GM12878 (cell line): ENCODE data around the gene HMCN1. TPM values are rescaled to one million over a fixed set of nuclear protein-coding genes. Genes with fewer than 3 reads are reported as not detected.

ENCODE experiments used
- ATAC-seq: fragments of 200-7000 bp; cut with Tn5 transposase; 3 replicates; pipeline ENCODE4 v1.9.1; 2020; ENCODE audit warnings: mild to moderate bottlenecking, moderate library complexity
- BruUV-seq: library from RNA; stranded (reverse); fragments of 400-500 nt; replicated peaks from 2 replicates; lab custom pipeline; 2021; lab: Mats Ljungman, UMichigan
- CTCF ChIA-PET: fragments of 300-600 bp; sonication (Branson Sonifier 250); formaldehyde crosslinking; extraction: SDS; loops from one replicate; lab custom pipeline; 2021; ENCODE audit warnings: inconsistent platforms; lab: Yijun Ruan, JAX
- POLR2A ChIA-PET: fragments of 350-600 bp; formaldehyde crosslinking; extraction: SDS; loops from one replicate; lab custom pipeline; 2021; ENCODE audit warnings: inconsistent platforms; lab: Charles Lee
- RAD21 ChIA-PET: fragments of 300-600 bp; sonication (Branson Sonifier 250); formaldehyde crosslinking; loops from one replicate; lab custom pipeline; 2023; ENCODE audit warnings: antibody characterized with exemption; ENCODE audit not compliant: unreplicated experiment; lab: Charles Lee
- SMC1A ChIA-PET: fragments of 300-600 bp; sonication (Branson Sonifier 250); formaldehyde crosslinking; loops from one replicate; lab custom pipeline; 2023; ENCODE audit not compliant: unreplicated experiment, uncharacterized antibody; lab: Charles Lee
- DNase-seq: peaks from one replicate; pipeline ENCODE4 v3.0.0-alpha.2; 2011; ENCODE audit warnings: low read depth, low spot score
- FAIRE-seq: peaks from 3 replicates; lab custom pipeline; 2011; peaks lifted over from hg19 to GRCh38; lab: Jason Lieb, UNC
- H2AFZ ChIP-seq: 2 replicates; pipeline ENCODE4 v1.6.0; 2011; ENCODE audit warnings: low read depth, low read length, control low read depth; ENCODE audit not compliant: control insufficient read depth
- H3K27ac ChIP-seq: 2 replicates; pipeline ENCODE4 v1.5.1; 2011; ENCODE audit warnings: control low read depth; ENCODE audit not compliant: control insufficient read depth, insufficient read depth
- H3K27me3 ChIP-seq, 2 experiments: replicated peaks in 1 of 2; 2 replicates each; pipeline versions ENCODE4 v1.6.0 to v1.6.1; 2011; ENCODE audit warnings: low read length in 1 of 2; ENCODE audit not compliant: control insufficient read depth in 2 of 2, insufficient read depth in 2 of 2
- H3K36me3 ChIP-seq, 2 experiments: 2 replicates each; pipeline ENCODE4 v1.5.1; 2011; ENCODE audit warnings: low read length in 1 of 2; ENCODE audit not compliant: control insufficient read depth in 2 of 2, insufficient read depth in 2 of 2
- H3K4me1 ChIP-seq: 2 replicates; pipeline ENCODE4 v1.6.1; 2011; ENCODE audit warnings: mild to moderate bottlenecking, low read length, moderate library complexity, mixed read lengths; ENCODE audit not compliant: control insufficient read depth, insufficient read depth
- H3K4me2 ChIP-seq: 2 replicates; pipeline ENCODE4 v1.6.0; 2011; ENCODE audit warnings: control low read depth; ENCODE audit not compliant: control insufficient read depth, insufficient read depth
- H3K4me3 ChIP-seq: fragments of 200-600 bp; sonication (generic); 2 replicates; pipeline ENCODE4 v1.5.1; 2016
- H3K79me2 ChIP-seq: 2 replicates; pipeline ENCODE4 v1.6.0; 2011; ENCODE audit warnings: low read length; ENCODE audit not compliant: control insufficient read depth, insufficient read depth
- H3K9ac ChIP-seq: 2 replicates; pipeline ENCODE4 v1.8.0; 2011; ENCODE audit warnings: low read length, control low read depth, mixed read lengths; ENCODE audit not compliant: control insufficient read depth, insufficient read depth
- H3K9me3 ChIP-seq: replicated peaks from 3 replicates; pipeline ENCODE4 v1.5.1; 2011; ENCODE audit warnings: mild to moderate bottlenecking, low read length; ENCODE audit not compliant: control insufficient read depth, insufficient read depth
- H4K20me1 ChIP-seq: 2 replicates; pipeline ENCODE4 v1.6.0; 2011; ENCODE audit not compliant: control insufficient read depth, insufficient read depth
- CREM ChIP-seq: IDR thresholded peaks from 2 replicates; pipeline ENCODE4 v1.6.1; 2014; ENCODE audit warnings: antibody characterized with exemption, low read depth
- HDGF ChIP-seq: fragments of 450-650 bp; IDR thresholded peaks from 2 replicates; pipeline ENCODE4 v1.6.1; 2016; ENCODE audit warnings: antibody characterized with exemption
- IRF4 ChIP-seq: IDR thresholded peaks from 2 replicates; pipeline ENCODE4 v1.6.1; 2011; ENCODE audit warnings: low read depth, low read length
- SPI1 ChIP-seq: IDR thresholded peaks from 2 replicates; pipeline ENCODE4 v1.6.1; 2011; ENCODE audit warnings: low read depth, mild to moderate bottlenecking, low read length, moderate library complexity, borderline replicate concordance; ENCODE audit not compliant: insufficient read depth
- TCF7 ChIP-seq: IDR thresholded peaks from 2 replicates; pipeline ENCODE4 v1.6.1; 2014; ENCODE audit warnings: antibody characterized with exemption, borderline replicate concordance
- WGBS: methylation state at CpG from one replicate; pipeline ENCODE4 v1.1.6; 2016; ENCODE audit warnings: low lambda C conversion rate; ENCODE audit not compliant: insufficient replicate concordance, insufficient coverage; ENCODE audit errors: missing lambda C conversion rate; 5-methylcytosine and 5-hydroxymethylcytosine counted together
- in situ Hi-C: fragments of 300-500 bp; cut with MboI; formaldehyde crosslinking; loops from 9 replicates; pipeline ENCODE4 v1.14.3; 2018; ENCODE audit warnings: mixed read lengths
- intact Hi-C: fragments of 100-400 bp; cut with micrococcal nuclease; formaldehyde crosslinking; loops from one replicate; pipeline ENCODE4 v1.14.2; 2022; ENCODE audit not compliant: unreplicated experiment
- polyA plus RNA-seq, 11 experiments: library from polyadenylated mRNA; depleted of rRNA in 4 of 11; unstranded in 6 of 11; stranded (reverse) in 5 of 11; fragments of >200 nt; fragmentation: Nextera tagmentation in 4 of 11; fragmentation: Illumina TruSeq in 1 of 11; extraction: Ambion mirVana in 4 of 11; extraction: Trizol in 1 of 11; gene quantifications; 1 replicate in 1 of 11; 2 replicates in 10 of 11; pipeline versions ENCODE4 v1.2.1 to v1.2.3, GENCODE V29; 2011 to 2016; ENCODE audit warnings: inconsistent platforms in 2 of 11, missing spikeins in 2 of 11, low read depth in 1 of 11
- total RNA-seq, 4 experiments: library from RNA; depleted of rRNA in 3 of 4; stranded (reverse); fragments of >200 nt in 3 of 4; fragmentation: Illumina TruSeq in 1 of 4; extraction: Trizol in 1 of 4; gene quantifications; 2 replicates each; pipeline versions ENCODE4 v1.2.1 to v1.2.3, GENCODE V29; 2013 to 2021
- TF ChIP-seq, protein P1 (sequence below): fragments of 450-650 bp; formaldehyde crosslinking; IDR thresholded peaks from 2 replicates; pipeline ENCODE4 v1.4.0; 2020; ENCODE audit warnings: mild to moderate bottlenecking, moderate library complexity

Gene HMCN1
- total and polyA plus RNA-seq, 10 of the 15 experiments (the other 5 are each of a cell fraction or from before 2014, with no cell fraction given), result under 0.01 to 0.07 TPM; not detected in 8

DNA sequence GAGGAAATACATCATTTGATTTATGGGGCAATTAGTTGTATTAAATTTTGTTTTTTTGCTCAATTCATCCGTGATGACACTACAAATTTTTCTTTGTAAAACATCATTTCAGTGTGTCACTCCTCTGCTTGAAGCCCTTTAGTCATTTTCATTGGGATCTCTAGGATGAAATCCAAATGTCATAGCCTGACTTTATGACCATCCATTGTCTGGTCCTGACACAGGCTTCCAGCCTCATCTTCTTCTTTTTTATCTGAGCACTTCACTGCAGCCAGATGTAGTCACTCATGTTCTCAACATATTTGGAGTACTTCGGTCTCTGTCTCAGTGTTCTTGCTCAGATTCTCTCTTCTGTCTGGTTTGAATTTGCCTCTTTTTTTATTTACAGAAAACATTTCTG lies 173.1 kb downstream of the HMCN1 start (continued):
- TF ChIP-seq, protein P1, sequence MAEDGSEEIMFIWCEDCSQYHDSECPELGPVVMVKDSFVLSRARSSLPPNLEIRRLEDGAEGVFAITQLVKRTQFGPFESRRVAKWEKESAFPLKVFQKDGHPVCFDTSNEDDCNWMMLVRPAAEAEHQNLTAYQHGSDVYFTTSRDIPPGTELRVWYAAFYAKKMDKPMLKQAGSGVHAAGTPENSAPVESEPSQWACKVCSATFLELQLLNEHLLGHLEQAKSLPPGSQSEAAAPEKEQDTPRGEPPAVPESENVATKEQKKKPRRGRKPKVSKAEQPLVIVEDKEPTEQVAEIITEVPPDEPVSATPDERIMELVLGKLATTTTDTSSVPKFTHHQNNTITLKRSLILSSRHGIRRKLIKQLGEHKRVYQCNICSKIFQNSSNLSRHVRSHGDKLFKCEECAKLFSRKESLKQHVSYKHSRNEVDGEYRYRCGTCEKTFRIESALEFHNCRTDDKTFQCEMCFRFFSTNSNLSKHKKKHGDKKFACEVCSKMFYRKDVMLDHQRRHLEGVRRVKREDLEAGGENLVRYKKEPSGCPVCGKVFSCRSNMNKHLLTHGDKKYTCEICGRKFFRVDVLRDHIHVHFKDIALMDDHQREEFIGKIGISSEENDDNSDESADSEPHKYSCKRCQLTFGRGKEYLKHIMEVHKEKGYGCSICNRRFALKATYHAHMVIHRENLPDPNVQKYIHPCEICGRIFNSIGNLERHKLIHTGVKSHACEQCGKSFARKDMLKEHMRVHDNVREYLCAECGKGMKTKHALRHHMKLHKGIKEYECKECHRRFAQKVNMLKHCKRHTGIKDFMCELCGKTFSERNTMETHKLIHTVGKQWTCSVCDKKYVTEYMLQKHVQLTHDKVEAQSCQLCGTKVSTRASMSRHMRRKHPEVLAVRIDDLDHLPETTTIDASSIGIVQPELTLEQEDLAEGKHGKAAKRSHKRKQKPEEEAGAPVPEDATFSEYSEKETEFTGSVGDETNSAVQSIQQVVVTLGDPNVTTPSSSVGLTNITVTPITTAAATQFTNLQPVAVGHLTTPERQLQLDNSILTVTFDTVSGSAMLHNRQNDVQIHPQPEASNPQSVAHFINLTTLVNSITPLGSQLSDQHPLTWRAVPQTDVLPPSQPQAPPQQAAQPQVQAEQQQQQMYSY, result no peak
- TF ChIP-seq, all 136 proteins: peak for 0

DNA sequence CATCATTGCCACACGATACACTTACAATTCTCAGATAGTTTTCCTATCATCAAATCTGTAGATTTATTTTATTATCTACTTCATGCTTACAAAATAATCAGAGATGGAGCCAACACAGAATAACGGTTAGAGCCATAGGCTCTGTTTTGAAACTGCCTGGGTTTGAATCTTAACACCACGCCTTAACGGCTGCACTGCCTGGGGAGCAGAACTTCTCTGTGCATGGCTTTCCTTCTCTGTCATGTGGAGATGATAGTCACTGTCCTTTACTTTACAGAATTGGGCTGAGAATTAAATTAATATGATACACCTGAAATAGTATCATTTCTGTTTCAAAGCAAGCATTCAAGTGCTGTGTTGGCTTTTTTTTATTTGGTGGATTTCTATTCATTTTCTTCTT lies 177.8 kb downstream of the HMCN1 start:
- WGBS, result 51% methylated on average over 4 of the region's 4 CpGs
- H3K9ac ChIP-seq, result no peak overlapping the region
- no peaks in the 10 kb centered on the region for H3K9me3 ChIP-seq
- H3K4me3 ChIP-seq, result no peak overlapping the region
- H3K79me2 ChIP-seq, result no peaks in the 10 kb centered on the region
- ATAC-seq (no peak), DNase-seq (no peak), FAIRE-seq (no peak)
- no peaks in the 10 kb centered on the region for H3K36me3 ChIP-seq
- BruUV-seq, result no TSS peak
- H3K27me3 ChIP-seq, result no peaks in the 10 kb centered on the region
- no peak overlapping the region for H3K27ac ChIP-seq
- ChIA-PET SMC1A (no interaction called here), CTCF (no interaction called here), RAD21 (no interaction called here), POLR2A (no interaction called here)
- no peaks in the 10 kb centered on the region for H3K4me1 ChIP-seq
- H4K20me1 ChIP-seq, result no peaks in the 10 kb centered on the region
- intact Hi-C loops, result no loop called here
- no peak overlapping the region for H2AFZ ChIP-seq
- H3K4me2 ChIP-seq, result no peak overlapping the region
- in situ Hi-C loops, result no loop called here
- TF ChIP-seq SPI1, result no peak
- no peak for TF ChIP-seq HDGF
- no peak for TF ChIP-seq TCF7
- no peak for TF ChIP-seq CREM
- TF ChIP-seq IRF4, result no peak
- TF ChIP-seq, all 136 proteins: peak for 0
